Inflammatory macrophage (primary cell): Measurements from ENCODE around the gene PPP1R15B.
A peak's percentile ranks its signal among the peaks of the same experiment; 100 is the strongest.

Experiments used
- DNase-seq, 2 donors: peaks; one replicate each; pipeline ENCODE4 v3.0.0-alpha.2; 2020 to 2022

The PPP1R15B gene

GRCh38 chr1:204400882-204401510 lies 10.6 kb downstream of the PPP1R15B start:
- no peak for DNase-seq

GRCh38 chr1:204398197-204399125 lies 13.2 kb downstream of the PPP1R15B start:
- peak; percentile 59 to 71 for DNase-seq

GRCh38 chr1:204396015-204396583 lies 15.5 kb downstream of the PPP1R15B start:
- DNase-seq = no peak

GRCh38 chr1:204391629-204392028 lies 20.0 kb downstream of the PPP1R15B start:
- DNase-seq = no peak

- DNase-seq = no peak
Observed at GRCh38 chr1:204390751-204391466, 20.7 kb downstream of the PPP1R15B start.

GRCh38 chr1:204385727-204386126 lies 25.9 kb downstream of the PPP1R15B start:
- DNase-seq = no peak

GRCh38 chr1:204384636-204385352 lies 26.8 kb downstream of the PPP1R15B start:
- DNase-seq = no peak

- no peak for DNase-seq
Observed at GRCh38 chr1:204383163-204383904, 28.3 kb downstream of the PPP1R15B start.

GRCh38 chr1:204382714-204383083 lies 28.9 kb downstream of the PPP1R15B start:
- no peak for DNase-seq

GRCh38 chr1:204380293-204380831 lies 31.3 kb downstream of the PPP1R15B start:
- DNase-seq = no peak

- DNase-seq = peak; percentile 68 to 76
Observed at GRCh38 chr1:204377800-204378668, 33.6 kb downstream of the PPP1R15B start.

- DNase-seq = no peak
Observed at GRCh38 chr1:204376919-204377799, 34.5 kb downstream of the PPP1R15B start.

- DNase-seq = no peak
Observed at GRCh38 chr1:204376465-204376864, 35.2 kb downstream of the PPP1R15B start.

- no peak for DNase-seq
Observed at GRCh38 chr1:204373911-204374310, 37.7 kb downstream of the PPP1R15B start.

GRCh38 chr1:204370176-204370575 lies 41.4 kb downstream of the PPP1R15B start:
- DNase-seq = no peak

GRCh38 chr1:204368996-204369726 lies 42.5 kb downstream of the PPP1R15B start:
- DNase-seq = peak in 1 of 2 donors; percentile 31

GRCh38 chr1:204367956-204368355 lies 43.7 kb downstream of the PPP1R15B start:
- no peak for DNase-seq

- DNase-seq = no peak
Observed at GRCh38 chr1:204367193-204367858, 44.3 kb downstream of the PPP1R15B start.
